NCI-H510A treated with DMSO at 0.1 percent for 48 hours (cell line): Measurements from ENCODE around the gene SLC35E2B.
A peak's percentile ranks its signal among the peaks of the same experiment; 100 is the strongest.
"Not testable (repeated sequence)": the region's sequence is repeated elsewhere in the genome, so short reads cannot be mapped to it uniquely, and the experiment has no call there.

ENCODE experiments used
- DNase-seq: peaks from one replicate; lab custom pipeline; 2025; lab: John Stamatoyannopoulos, UW

The SLC35E2B gene

DNA sequence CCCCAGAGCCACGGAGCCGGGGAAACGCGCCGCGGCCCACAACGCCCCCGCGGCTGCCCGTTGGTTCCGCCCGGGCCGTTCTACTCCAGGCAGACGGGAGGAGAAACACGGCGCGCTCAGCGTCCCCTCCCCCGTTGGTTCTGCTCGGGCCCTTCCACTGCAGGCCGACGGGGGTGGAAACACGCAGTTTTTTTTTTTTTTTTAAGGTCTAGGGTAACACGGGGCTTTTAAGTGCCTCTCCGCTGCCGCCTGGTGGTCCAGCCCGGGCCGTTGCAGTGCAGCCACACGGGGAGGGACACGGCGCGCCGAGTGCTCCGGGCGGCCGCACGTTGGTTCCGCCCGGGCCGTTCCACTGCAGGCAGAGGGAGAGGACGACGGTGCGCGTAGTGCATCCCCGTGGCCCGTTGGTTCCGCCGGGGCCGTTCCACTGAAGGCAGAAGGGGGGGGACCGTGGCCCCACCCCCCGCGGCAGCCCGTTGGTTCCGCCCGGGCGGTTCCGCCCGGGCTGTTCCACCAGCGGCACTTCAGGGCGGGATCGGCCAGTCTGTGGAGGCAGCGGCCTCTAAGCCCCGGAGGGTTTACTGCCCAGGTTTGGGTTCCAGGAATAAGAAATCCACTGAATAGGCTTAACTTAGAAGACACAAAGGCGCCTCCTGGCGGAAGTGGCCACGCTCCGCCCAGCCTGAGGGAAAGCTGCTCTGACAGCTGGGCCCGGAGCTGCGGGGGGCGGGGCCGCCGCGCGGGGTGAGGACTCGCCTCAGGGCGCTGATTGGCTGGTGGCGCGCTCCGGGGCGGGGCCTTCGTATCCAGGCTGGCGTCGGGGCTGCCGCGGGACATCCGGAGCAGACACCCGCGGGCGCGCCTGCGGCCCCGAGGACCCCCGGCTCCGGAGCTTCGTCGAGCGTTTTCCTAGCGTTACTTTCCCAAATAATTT is at the start of gene SLC35E2B:
SLC35E2B (minus strand) TSS at position 82 of the 934 bp plus-strand sequence. CDS start 16,096 bp downstream, outside the sequence.
- peak; percentile 98 for DNase-seq

- DNase-seq: not testable (repeated sequence)
Observed at GRCh38 chr1:1741013-1741412, 48.4 kb upstream of the SLC35E2B start.

DNA sequence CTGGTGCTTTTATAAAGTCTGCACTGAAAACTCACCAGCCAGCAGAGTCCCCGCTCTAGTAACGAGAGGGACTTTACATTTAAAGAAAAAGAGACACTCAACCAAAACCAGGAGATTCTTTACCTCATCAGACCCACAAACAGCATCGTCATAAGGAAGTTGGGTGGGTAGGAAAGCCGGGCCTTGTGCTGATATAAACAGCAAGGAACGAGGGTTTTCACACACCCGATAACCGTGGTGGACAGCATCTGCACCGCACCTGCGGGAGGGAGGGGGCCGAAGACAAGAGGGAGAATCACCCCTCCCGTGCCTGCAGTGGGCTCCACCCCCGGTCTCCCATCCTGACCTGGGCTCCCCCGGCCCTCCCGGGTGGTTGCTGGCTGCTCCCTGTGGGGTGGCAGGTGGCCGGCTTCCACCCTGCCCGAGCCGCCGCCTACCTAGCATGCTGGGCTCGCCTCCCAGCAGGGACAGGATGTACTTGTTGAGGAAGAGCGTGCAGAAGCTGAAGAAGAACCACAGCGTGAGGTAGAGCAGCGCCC is 46.3 kb upstream of the SLC35E2B start:
- DNase-seq: not testable (repeated sequence)

GRCh38 chr1:1737675-1738590 is 45.3 kb upstream of the SLC35E2B start:
- not testable (repeated sequence) for DNase-seq

DNA sequence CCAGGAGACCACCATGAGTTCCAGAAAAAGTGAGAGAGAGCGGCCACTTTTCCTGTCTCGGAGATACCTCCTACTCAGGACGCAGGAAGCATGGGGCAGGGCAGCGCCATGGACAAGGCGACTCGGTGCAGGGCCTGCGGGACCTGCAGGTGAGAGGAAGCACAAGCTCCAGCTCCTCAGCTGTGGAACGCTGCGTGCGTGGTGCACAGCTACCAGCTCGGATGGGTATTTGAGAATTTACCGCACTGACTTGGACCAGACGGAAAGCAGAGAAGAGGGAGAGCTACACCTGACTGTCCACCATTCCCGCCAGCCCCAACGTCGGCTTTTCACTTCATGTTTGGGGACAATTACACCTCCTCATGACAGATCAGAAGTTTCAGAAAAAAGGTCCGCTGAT is 39.8 kb upstream of the SLC35E2B start:
- no peak for DNase-seq

- no peak for DNase-seq
Observed at GRCh38 chr1:1730870-1731269, 38.3 kb upstream of the SLC35E2B start.

- DNase-seq: not testable (repeated sequence)
Observed at GRCh38 chr1:1730230-1730629, 37.6 kb upstream of the SLC35E2B start.

DNA sequence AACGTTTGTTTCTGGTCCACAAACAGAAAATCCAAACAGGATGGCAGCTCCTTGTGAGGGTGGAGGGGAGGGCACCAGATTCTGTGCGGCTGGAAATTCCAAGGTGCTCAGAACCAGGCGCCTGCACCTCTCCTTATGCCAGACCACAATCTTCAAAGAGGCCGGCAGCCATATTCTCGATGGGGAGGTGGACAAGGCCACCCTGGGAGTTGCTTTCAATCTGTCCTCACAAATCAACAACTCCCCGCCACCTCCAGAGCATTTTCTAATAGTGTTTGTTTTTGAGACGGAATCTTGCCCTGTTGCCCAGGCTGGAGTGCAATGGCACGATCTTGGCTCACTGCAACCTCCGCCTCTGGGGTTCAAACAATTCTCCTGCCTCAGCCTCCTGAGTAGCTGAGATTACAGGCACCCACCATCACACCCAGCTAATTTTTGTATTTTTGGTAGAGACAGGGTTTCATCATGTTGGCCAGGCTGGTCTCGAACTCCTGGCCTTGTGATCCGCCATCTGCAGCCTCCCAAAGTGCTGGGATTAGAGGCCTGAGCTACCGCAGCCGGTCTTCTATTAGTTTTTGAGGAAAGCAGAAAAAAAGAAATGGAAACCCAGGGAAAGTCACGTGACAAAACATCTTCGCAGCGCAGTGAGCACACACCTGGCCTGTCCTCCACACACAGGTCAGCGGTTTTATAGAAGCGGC is 36.7 kb upstream of the SLC35E2B start:
- DNase-seq: not testable (repeated sequence)

DNA sequence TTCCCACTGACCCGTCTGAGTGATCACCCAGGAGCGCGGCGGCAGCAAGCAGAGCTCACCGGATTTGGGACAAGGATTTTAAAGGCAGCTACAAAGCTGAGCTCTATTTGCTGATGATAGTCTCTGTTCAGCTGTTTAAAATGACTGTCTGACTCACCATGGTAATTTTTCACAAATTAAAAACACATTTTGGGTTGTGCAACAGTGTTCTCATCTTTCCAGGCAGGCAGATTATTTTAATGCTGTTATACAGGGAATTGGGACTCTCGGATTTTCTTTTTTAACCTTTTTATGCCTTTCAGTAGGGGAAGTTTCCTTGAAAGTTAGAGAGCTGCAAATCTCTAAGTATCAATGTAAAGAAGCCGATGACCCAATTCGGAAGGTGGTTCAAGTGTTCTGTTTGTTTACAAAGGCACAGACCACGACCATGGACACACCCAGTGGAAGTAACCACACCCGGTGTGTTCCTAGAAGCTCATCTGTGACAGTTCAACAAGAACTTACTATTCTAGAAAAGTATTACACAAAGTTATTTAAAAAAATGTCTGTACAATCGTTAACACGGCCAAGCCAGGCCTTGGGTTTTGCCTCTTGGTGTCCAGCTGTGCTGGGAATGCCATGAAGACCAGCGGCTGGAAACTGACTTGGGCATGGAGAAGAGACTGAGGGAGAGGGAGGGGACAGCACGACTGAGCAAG is 35.9 kb upstream of the SLC35E2B start:
- peak; percentile 77 for DNase-seq

DNA sequence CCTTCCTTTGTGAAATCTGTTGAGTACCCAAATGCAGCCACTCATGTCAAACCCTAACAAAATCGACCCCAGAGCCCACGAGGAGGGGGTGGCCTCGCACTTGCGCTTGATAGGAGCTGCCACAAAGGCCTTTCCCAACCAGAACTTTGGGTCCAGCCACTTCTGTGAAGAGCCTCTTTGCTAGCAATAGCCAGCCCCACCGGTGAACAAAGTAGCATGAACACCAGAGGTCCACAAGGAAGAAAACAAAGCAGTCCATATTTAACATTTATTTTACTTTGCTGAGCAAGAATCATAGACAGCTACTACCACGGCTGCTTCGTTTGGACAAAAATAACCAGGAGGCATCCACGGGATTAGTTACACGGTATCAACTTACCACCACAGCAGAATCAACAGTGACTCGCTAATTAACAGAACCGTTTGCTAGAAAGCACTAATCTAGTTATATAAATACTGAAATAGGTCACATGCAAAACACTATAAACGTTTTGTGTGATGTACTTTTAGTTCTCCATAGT is 34.6 kb upstream of the SLC35E2B start:
- DNase-seq: not testable (repeated sequence)

DNA sequence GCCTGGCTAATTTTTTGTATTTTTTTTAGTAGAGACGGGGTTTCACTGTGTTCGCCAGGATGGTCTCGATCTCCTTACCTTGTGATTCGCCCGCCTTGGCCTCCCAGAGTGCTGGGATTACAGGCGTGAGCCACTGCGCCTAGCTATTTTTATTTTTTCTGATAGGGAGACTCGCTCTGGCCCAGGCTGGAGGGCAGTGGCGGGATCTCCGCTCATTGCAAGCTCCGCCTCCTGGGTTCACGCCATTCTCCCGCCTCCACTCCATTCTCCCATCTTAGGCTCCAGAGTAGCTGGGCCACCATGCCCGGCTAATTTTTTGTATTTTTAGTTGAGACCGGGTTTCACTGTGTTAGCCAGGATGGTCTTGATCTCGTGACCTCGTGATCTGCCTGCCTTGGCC is 33.5 kb upstream of the SLC35E2B start:
- not testable (repeated sequence) for DNase-seq

DNA sequence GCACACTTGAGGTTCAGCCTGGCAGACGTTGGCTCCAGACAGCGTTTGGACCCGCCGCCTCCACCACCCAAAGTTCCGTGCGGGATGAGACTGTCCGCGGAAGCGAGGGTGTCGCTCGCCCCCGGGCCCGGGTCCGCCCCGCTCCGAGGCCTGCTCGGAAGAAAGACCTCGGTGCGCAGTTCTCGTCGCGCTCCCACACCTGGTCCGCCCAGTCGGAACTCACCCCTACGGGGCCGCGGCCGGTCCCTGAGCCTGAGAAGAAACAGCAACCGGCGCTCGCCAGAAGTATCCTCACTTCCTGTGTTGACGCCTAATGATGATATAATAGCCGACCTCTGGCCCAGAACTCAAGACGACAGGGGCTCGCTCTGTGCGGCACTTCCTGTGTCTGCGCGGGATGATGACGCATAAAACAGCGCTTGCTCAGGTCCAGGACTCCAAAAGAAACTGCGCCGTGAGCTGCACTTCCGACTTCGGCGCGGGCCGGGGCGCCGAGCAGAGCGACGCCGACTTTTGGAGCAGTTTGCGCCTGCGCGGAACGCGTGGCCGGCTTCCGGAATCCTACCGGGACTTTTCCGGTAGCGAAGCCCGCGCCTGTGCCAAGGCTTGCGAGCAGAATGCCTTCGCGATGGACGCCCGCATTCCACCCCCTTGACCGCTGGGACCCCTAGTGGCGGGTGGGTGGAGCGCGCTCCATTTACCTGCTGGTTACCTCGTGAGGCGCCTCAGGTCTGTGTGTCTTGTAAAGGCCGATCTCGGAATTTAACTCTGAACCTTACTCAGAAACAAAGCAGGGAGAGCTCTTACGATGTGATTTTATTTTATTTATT is 31.7 kb upstream of the SLC35E2B start, which contains the start of gene CDK11A:
CDK11A (minus strand) TSS at position 323 of the 830 bp plus-strand sequence. CDS start 1,539 bp downstream, outside the sequence.
- peak; percentile 100 for DNase-seq

GRCh38 chr1:1721201-1721600 is 28.6 kb upstream of the SLC35E2B start:
- no peak for DNase-seq

GRCh38 chr1:1715109-1715883 is 22.7 kb upstream of the SLC35E2B start:
- not testable (repeated sequence) for DNase-seq

GRCh38 chr1:1707897-1708296 is 15.3 kb upstream of the SLC35E2B start:
- not testable (repeated sequence) for DNase-seq

GRCh38 chr1:1707241-1707640 is 14.6 kb upstream of the SLC35E2B start:
- not testable (repeated sequence) for DNase-seq

GRCh38 chr1:1705623-1706022 is 13.0 kb upstream of the SLC35E2B start:
- DNase-seq: not testable (repeated sequence)

DNA sequence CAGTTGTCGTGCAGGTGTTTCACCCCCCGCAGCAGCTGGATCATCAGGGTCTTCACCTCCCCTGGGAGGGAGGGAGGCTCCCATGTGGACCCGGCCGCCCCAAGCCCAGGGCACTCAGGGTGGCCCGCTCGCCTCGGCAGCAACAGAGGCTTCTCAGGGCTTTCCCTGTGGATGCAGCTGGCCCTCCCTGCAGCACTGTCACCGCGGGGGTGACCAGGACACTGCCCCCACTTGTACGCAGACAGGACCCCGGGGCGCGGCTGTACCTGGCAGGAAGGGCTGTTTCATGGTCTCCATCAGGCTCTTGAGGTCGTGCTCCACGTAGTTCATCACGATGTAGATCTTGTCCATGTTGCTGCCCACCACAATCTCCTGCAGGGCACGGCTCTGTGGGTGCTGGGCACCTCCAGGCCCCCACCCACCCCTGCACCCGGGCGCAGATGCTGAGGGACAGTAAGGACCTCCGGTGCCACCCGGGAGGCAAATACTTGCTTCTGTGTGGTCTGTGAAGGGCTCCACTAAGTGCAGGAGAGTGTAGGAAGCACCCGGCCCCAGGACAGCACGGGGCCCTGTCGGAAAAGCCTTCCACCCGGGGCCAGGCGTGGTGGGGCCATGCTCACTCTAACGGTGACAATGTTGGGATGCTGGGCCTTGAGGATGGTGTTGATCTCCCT is 11.8 kb upstream of the SLC35E2B start:
- DNase-seq: not testable (repeated sequence)
